Hepatocyte (in vitro differentiated cells): ENCODE results near the gene UQCRHL.

Experiments used
- CTCF ChIP-seq: fragments of 200-600 bp; sonication (generic); IDR thresholded peaks from 2 replicates; pipeline ENCODE4 v1.5.1; 2016; ENCODE audit warnings: antibody characterized with exemption, mild to moderate bottlenecking; ENCODE audit not compliant: poor library complexity
- EZH2 ChIP-seq: fragments of 200-600 bp; sonication (generic); IDR thresholded peaks from 2 replicates; pipeline ENCODE4 v1.6.1; 2016; ENCODE audit warnings: antibody characterized with exemption, mild to moderate bottlenecking, borderline replicate concordance
- EZH2phosphoT487 ChIP-seq: fragments of 200-600 bp; sonication (generic); IDR thresholded peaks from one replicate; pipeline ENCODE4 v1.6.1; 2018; ENCODE audit warnings: antibody characterized with exemption, mild to moderate bottlenecking, low read depth, moderate library complexity; ENCODE audit not compliant: unreplicated experiment, severe bottlenecking

- TF ChIP-seq CTCF (no peak), EZH2 (no peak), EZH2phosphoT487 (no peak)
Measured at GRCh38 chr1:15850471-15851001, 43.1 kb upstream of the UQCRHL start.
